Activated CD8-positive, alpha-beta memory T cell treated with anti-CD3 and anti-CD28 coated beads, Interleukin-2, amount 50 U/mL, for 4 hours (primary cell): ENCODE results near the gene CD38.

Experiments
- DNase-seq: peaks from one replicate; pipeline ENCODE4 v3.0.0-alpha.2; 2020

CD38 gene

DNA sequence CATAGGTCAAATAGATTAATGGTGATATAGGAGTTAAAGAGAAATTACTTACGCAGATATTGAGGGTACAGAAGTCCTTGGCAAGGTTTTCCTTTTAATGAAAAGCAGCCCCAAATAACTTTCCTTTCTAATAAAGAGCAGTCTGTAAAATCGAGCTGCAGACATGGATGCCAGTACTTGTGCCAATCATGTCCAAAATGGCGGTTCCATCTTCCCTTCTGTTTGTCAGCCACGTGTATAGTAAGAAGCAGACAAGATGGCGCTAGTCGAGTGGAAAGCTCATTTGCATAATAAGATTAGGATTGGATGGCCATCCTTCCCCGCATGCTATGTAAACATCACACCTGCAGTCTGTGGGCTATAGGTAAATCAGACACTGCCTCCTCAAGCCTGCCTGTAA, 92.0 kb downstream of the CD38 start:
- no peak for DNase-seq

- no peak for DNase-seq
Observed at GRCh38 chr4:15870921-15871664, 93.0 kb downstream of the CD38 start.

- DNase-seq = no peak
Observed at GRCh38 chr4:15873117-15873516, 95.0 kb downstream of the CD38 start.

- DNase-seq = no peak
Observed at GRCh38 chr4:15874671-15875070, 96.5 kb downstream of the CD38 start.

- no peak for DNase-seq
Observed at GRCh38 chr4:15875663-15876460, 97.7 kb downstream of the CD38 start.

- no peak for DNase-seq
Observed at GRCh38 chr4:15878011-15878410, 99.9 kb downstream of the CD38 start.

DNA sequence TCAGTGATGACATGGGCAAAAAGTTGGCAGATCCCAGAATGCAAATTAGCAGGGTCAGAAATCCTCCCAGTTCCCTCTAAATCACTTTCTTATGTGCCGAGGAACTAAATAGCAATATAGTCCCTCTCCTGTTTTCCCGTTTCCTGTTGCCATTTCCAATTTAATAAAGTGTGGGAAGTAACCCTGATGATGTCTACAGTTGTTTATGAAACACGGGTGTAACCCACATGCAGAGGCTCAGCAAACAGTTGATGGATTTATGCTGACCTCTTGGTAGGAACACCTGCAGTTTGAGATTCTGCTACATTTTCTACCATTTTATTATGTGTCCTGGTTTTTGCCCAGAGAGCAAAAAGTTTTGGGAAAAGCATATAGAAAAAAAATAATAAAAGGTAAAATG, 103.7 kb downstream of the CD38 start:
- no peak for DNase-seq

DNA sequence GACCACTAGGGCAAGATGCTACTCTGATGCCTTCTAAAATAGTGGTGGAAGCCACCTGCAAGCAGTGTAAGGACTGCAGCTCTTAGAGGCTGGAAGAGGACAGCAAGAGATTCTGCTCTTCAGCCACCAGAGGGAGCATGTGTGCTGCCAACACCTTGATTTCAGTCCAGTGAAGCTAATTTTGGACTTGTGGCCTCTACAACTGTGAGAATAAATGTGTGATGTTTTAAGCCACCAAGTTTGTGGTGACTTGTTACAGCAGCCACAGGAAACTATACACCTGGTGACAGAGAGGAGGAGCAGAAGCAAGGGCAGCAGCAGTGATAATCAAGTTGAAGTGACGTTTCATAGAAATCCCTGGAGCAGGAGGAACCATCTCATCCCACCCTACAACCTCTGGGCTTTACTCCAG, 104.6 kb downstream of the CD38 start:
- peak; percentile 33 for DNase-seq

DNA sequence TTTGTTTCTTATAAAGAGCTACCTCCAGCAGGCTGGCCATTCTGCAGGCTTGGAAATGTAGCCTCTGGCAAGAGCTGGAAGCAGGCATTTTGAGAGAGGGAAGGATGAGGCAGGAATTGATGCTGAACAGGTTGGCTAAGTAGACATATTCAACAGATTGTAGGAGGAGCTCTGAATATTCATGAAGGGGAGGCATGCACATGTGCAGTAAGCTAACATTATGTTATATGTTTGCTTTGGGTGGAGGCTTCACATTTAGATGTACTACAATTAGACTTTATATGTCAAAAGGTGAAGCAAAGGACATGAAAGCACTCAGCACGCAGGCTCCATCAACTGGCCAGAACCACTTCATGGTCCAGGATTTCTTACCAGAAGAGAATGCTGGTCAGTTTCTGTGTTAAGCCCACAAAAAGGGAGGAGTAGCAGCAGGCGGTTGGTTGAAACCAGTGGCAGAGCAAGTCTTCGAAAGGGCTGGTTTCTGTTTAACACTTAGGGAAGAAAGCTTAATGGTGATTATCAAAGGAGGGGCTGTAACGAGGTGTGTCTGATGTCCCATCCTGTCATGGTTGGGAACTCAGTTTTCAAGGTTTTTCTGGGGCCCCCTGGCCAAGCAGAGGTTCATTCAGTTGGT, 105.6 kb downstream of the CD38 start:
- no peak for DNase-seq

- DNase-seq = no peak
Observed at GRCh38 chr4:15884666-15885065, 106.5 kb downstream of the CD38 start.

- DNase-seq = no peak
Observed at GRCh38 chr4:15885422-15885821, 107.3 kb downstream of the CD38 start.

DNA sequence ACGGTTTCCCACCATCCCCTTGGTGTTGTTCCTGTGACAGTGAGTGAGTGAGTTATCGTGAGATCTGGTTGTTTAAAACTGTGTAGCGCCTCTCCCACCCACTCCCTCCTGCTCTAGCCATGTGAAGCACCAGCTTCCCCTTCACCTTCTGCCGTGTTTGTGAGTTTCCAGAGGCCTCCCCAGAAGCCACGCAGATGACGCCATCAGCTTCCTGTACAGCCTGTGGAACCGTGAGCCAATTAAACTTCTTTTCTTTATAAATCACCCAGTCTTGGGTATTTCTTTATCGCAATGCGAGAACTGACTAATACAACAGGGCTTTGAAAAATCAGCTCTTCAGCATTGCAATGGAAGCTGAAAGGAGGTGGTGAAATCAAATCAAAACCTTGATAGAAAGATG, 110.4 kb downstream of the CD38 start:
- DNase-seq = no peak

GRCh38 chr4:15890246-15890829, 112.2 kb downstream of the CD38 start:
- no peak for DNase-seq

- no peak for DNase-seq
Observed at GRCh38 chr4:15891312-15891711, 113.2 kb downstream of the CD38 start.

DNA sequence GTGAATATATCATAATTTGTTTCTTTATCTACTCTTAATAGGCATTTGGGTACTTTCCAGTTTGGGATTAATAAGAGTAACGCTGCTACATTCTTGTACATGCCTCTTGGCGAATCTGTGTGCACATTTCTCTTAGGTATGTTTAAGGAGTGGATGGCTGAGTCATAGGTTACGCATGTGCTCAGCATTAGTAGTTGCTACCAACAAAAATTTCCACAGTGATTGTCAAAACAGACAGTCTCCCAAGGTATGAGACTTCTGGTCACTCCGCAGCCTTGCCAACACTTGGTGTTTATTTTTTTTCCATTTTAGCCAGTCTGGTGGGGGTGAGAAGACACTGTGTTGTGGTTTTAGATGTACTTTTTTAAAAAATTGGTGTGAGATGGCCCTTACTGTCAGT, 115.8 kb downstream of the CD38 start:
- no peak for DNase-seq

DNA sequence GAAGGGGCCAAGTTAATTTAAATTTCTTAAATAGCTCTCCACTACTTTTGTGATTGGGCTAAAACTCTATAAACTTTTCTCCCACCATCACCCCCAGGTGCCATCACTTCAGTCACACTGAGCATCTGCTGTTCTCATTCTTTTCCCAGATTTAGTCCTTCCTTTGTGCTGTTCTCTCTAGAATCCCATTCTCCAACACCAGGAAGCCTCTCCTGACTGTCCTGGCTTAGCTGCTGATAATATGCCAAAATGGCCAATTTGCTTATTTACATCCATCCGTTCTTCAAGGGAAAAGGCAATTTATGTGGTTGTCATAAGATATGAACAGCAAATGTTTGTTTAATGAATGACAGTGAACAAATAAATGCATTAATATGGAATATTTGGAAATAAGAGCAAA, 116.3 kb downstream of the CD38 start:
- DNase-seq = no peak

GRCh38 chr4:15894921-15895916, 117.1 kb downstream of the CD38 start:
- DNase-seq = no peak

- no peak for DNase-seq
Observed at GRCh38 chr4:15897577-15897976, 119.4 kb downstream of the CD38 start.

GRCh38 chr4:15898902-15899301, 120.8 kb downstream of the CD38 start:
- no peak for DNase-seq

DNA sequence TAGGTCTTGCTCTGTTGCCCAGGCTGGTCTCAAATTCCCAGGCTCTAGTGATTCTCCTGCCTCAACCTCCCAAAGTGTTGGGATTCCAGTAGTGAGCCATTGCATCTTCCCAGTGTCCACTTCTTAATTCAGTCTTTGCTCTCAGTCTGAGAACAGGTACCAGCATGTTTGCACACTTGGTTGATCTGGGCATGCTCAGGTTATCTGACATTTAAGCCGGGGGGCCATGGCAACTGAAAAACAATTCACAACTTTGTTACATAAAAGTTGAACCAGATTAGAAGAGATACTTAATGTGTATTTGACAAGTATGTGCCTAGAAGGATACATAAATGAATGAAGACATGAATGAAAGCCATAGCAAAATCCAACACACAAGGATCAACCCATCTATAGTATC, 121.4 kb downstream of the CD38 start:
- DNase-seq = no peak

- no peak for DNase-seq
Observed at GRCh38 chr4:15901007-15901406, 122.9 kb downstream of the CD38 start.

GRCh38 chr4:15901998-15902397, 123.9 kb downstream of the CD38 start:
- no peak for DNase-seq
